GM21367 (cell line): Measurements from ENCODE around the gene KCNE5.
"Not testable (repeated sequence)": the region's sequence is repeated elsewhere in the genome, so short reads cannot be mapped to it uniquely, and the experiment has no call there.

Experiments used
- ATAC-seq: cut with Tn5 transposase; IDR thresholded peaks from one replicate; pipeline ENCODE4 v1.9.1; 2021; ENCODE audit not compliant: unreplicated experiment

Gene KCNE5, protein sequence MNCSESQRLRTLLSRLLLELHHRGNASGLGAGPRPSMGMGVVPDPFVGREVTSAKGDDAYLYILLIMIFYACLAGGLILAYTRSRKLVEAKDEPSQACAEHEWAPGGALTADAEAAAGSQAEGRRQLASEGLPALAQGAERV

DNA sequence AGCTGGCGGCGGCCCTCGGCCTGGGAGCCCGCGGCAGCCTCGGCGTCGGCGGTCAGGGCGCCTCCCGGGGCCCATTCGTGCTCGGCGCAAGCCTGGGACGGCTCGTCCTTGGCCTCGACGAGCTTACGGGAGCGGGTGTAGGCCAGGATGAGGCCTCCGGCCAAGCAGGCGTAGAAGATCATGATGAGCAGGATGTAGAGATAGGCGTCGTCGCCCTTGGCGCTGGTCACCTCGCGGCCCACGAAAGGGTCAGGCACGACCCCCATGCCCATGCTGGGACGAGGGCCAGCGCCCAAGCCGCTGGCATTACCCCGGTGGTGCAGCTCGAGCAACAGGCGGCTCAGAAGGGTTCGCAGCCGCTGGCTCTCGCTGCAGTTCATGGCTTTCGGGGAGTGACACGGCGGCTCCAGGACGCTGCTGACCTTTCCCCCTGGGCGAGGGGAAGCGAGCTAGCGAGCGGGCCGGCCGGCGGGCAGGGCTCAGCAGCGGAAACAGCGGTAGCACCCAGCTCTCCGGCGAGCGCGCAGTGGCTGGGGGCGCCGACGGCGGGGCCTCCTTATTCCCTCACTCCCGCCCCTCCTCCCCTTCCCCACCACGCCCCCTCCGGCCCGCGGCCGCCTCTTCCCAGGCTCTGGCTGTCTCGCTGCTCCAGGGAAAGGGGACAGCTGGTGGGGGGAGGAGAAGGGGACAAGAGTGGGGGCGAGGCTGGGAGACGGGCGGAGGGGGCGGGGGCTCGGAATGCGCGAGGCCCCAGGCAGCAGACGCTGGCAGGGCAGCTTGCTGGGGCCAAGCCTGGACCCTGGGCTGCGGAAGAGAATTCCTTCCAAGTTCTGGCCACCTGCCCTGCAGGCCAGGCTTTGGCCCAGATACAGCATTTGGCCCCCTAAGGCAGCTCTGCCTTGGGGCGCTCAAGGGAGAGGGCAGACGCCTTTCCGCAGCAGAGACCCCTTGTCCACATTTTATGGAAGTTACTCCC lies at the start of gene KCNE5:
KCNE5 (minus strand) TSS at position 532 of the 976 bp plus-strand sequence; CDS start at position 380, 152 bp downstream.
- ATAC-seq = no peak

DNA sequence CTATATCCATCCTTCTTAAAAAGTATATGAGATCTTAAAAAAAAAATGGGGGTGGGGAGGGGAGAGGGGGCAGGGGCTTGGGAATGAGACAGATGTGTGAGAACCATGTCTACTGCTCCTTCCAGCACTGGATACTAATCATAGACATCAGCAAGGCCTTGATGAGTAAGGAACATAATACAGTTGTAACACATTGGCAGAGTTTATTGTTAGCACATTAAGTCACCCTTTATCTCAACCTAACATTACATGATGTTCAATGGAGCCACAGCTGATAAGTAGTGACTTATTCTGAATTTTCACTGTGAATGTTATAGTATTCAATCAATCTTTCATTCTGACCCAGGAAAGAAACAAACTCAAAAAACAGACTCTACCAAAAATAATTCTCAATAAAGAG lies 47.3 kb upstream of the KCNE5 start:
- no peak for ATAC-seq

DNA sequence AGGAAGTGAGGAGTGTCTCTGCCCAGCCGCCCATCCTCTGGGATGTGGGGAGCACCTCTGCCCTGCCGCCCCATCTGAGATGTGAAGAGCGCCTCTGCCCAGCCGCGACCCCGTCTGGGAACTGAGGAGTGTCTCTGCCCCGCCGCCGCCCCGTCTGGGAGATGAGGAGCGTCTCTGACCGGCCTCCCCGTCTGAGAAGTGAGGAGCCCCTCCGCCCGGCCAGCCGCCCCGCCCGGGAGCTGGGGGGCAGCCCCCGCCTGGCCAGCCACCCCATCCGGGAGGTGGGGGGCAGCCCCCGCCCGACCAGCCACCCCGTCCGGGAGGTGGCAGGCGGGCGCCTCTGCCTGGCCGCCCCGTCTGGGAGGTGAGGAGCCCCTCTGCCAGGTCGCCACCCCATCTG lies 46.2 kb upstream of the KCNE5 start:
- not testable (repeated sequence) for ATAC-seq

DNA sequence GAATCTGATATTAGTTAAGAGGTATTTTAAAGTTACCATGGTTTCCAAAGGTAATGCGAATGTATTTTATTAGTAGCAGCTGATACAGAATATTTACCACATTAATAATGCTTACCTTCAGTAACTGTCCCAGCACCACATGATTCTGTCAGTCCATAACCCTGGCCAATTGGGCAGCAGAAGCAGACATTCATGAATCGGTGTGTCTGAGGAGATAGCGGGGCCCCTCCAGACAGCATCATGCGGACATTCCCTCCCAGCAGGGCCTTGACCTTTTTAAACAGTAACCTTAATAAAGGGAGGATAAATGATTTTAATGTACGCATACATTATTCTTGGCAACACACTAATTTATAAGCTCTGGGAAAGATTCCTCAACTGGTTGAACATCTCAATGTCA lies 43.0 kb upstream of the KCNE5 start:
- ATAC-seq = no peak

DNA sequence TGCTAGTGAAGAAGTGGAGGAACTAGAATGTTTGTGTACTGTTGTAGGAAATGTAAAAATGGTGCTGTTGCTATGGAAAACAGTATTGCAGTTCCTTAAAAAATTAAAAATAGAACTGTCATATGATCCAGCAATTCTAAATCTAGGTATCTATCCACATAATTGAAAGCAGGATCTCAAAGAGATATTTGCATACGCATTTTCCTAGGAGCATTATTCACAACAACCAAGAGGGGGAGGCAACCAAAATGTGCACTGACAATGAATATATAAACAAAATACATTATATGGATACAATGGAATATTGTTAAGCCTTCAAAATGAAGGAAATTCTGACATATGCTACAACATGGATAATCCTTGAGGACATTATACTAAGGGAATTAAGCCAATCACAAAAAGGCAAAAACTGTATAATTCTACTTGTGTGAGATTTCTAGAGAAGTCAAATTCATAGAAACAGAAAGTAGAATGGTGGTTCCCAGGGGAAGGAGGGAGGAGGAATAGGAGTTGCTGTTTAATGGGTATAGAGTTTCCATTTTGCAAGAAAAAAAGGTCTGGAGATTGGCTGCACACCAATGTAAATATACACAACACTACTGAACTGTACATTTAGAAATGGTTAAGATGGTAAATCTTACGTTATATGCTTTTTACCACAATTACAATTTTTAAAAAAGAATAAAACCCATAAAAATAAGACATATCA lies 35.6 kb upstream of the KCNE5 start:
- no peak for ATAC-seq

DNA sequence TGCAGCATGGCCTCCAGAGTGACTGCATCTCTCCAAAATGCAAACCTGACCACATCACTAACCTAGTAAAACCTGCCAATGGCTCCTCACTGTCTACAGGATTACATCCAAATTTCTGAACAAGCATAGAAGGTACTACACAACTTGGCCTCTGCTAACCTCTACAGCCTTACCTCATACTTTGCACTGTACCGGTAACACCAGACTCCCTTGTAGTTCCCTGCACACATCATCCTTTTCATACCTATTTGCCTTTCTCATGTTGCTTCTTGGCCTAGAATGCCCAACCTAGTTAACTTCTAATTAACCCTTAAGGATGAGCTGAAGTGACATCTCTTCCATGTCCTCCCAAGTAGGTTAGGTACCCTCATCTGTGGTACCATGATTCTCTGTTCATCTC lies 33.4 kb upstream of the KCNE5 start:
- ATAC-seq = no peak

DNA sequence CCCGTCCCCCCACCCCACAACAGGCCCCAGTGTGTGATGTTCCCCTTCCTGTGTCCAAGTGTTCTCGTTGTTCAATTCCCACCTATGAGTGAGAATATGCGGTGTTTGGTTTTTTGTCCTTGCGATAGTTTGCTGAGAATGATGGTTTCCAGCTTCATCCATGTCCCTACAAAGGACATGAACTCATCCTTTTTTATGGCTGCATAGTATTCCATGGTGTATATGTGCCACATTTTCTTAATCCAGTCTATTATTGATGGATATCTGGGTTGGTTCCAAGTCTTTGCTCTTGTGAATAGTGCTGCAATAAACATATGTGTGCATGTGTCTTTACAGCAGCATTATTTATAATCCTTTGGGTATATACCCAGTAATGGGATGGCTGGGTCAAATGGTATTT lies 32.4 kb upstream of the KCNE5 start:
- not testable (repeated sequence) for ATAC-seq

DNA sequence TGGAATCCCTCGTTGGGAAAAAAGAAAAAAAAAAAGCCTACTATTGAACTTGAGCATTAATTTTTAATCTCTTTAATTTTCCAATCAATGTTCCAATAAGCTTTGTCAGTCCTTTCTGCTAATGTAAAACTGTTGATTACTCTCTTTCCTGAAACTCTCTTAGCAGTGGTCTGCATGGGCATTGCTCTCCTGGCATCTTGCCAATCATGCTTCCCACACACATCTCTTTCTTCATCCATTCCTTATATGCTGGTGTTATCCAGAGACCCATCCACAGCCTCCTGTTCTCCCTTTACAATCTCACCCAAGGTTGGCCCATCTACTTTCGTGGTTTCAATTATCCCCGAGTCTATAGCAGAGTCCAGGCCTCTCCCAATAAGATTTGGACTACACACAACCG lies 31.8 kb upstream of the KCNE5 start:
- ATAC-seq = no peak

DNA sequence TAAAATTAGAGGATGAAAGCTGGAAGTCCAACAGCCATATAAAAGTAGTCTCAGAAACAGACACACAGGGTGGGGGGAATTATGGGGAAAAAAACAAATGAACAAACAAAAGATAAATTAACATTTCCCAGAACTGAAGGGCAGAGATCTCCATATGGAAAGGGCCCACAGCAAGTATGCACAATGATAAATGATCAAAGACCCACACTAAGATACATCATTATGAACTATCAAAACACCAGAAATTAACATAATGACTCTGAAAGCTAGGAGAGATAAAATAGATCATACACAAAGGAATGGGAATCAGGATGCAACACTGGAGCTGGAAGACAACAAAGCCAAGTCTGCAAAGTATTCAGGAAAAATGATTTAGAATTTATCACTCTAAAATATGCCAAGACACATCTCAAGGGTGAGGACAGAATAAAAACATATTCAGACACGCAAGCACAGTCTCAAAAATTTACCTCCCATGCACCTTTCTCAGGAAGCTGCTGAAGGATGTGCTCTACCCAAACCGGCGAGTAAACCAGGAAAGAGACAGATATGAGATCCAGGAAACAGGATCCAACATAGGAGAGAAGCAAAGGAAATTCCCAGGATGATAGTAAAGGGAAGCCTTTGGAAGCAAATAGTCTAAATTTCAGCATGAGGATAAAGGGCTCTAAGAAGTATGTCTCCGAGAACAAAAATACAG lies 30.7 kb upstream of the KCNE5 start:
- no peak for ATAC-seq

DNA sequence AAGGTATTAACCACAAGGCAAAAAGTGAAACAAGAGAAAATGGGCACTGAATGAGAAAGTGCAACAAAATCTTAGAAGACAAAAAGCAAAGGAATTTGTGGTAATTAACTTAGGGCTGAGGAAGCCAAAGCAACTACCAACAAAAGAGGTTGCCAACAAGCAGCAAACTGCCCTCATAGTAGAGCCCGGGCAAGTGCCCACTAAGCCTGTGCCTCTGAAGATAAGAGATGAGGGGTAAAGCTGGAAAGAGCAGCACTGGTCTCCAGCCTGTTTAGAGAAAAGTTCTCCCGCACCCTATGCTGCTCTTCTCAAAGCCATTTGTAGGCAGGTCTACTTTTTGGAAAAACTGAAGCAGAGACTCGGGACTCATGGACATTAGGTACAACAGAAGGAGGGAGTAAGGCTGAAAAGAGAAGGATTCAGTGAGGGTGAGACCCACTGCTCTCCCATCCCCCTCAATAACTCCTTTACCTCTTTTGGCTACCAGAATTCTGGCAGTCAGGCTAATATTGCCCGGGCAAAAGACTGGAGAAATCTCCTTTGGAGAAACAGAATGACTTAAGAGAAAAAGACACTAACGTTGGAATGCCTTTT lies 29.6 kb upstream of the KCNE5 start:
- no peak for ATAC-seq

DNA sequence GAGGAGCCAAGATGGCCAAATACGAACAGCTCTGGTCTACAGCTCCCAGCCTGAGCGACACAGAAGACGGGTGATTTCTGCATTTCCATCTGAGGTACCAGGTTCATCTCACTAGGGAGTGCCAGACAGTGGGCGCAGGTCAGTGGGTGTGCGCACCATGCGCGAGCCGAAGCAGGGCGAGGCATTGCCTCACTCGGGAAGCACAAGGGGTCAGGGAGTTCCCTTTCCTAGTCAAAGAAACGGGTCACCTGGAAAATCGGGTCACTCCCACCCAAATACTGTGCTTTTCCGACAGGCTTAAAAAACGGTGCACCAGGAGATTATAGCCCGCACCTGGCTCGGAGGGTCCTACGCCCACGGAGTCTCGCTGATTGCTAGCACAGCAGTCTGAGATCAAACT lies 19.7 kb upstream of the KCNE5 start:
- not testable (repeated sequence) for ATAC-seq

DNA sequence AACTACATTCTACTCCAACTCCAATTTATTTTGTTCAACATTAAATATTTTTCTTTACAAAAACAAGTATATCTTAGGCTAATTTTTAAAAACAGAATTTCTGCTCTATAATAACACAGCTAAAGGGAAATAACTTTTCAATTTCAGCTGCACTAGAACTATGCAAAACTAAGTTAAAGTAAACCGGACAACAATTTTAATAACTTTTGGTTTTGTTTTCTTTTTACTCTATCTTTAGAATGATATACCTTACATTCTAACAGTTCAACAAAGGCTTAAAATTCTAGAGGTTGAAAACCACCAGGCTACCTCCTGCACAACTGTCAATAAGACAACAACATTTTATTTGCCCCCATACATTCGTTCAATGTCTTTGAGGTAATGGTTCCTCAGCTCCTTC lies 18.7 kb upstream of the KCNE5 start:
- no peak for ATAC-seq

DNA sequence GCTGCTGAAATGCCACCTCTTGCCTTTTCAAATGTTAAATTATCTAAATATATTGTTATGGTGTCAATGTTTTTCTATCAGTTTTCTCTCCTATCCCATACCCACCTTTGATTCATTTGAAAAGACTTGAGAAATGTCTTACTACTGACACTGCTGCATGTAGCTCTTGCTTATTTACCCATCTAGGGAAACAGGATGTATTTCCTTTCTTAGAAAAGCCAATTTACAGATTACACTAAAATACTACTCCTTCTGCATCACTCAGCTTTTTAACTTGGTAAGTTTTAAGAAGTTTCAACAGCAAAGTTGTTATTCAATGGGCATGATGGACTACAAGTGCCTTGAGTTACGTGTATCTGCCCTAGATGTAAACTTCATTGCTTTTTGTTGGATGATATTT lies 13.2 kb upstream of the KCNE5 start:
- no peak for ATAC-seq

DNA sequence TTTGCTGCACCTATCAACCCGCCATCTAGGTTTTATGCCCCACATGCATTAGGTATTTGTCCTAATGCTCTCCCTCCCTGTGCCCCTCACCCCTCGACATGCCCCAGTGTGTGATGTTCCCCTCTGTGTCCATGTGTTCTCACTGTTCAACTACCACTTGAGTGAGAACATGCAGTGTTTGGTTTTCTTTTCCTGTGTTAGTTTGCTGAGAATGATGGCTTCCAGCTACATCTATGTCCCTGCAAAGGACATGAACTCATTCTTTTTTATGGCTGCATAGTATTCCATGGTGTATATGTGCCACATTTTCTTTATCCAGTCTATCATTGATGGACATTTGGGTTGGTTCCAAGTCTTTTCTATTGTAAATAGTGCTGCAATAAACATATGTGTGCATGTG lies 12.5 kb upstream of the KCNE5 start:
- ATAC-seq = not testable (repeated sequence)

DNA sequence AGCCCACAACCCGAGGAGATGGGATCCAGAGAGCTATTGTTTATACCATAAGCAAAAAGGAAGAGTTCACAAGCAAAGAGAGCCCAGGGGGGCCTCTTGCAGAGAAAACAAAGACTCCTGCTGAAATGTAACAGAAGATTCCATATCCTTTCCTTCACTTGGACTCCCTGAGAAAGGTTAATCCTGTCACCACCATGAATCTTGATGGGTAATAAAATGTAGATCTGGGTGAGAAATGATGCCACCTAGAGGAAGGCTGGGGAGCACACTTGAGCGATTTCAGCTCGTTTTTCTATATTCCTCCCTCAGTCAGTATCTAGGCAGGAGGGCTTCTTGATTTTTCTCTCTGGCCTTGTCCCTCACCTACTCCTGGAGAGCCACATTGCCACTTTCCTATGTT lies 10.2 kb upstream of the KCNE5 start:
- no peak for ATAC-seq

DNA sequence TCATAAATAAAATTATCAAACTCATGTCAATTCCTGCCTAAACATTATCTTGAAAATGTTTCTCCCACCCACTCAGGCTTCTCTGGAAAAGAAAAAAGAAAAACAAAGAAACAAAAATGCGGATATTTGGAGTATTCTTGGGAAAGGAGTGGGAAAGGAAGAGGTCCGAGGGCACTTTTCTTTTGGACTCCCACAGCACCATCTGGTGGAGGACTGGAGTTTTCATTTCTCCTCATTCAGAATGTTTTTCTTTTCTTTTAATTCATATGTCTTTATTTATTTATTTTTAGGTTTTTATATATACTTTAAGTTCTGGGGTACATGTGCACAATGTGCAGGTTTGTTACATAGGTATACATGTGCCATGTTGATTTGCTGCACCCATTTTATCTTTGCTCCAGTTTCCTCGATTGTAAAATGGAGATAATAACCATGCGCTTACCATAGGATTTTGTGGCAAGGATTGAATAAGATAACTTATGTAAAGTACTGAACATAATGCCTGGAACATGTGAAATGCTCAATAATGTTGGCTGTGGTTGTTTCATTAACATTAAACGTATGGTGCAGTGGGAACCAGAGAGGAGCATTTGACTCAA lies 8.0 kb upstream of the KCNE5 start:
- ATAC-seq = no peak

DNA sequence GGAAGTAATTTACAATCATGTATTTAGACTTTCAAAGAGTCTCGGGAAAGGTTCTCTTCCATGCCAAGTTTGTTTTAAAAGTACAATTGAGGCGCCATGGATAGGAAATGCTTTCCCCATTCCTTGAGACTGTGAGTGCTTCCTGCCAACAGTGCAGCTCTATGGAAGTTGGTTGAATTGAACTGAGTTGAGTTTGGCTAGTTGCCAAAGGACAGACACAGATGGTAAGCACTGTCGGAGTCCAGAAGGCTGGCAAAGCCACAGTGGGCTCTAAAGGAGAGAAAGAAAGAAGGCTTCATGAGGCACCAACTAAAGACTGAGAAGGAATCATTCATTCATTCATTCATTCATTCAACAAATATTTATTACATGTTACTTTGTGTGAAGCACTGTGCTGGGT lies 4.3 kb upstream of the KCNE5 start:
- ATAC-seq = no peak

DNA sequence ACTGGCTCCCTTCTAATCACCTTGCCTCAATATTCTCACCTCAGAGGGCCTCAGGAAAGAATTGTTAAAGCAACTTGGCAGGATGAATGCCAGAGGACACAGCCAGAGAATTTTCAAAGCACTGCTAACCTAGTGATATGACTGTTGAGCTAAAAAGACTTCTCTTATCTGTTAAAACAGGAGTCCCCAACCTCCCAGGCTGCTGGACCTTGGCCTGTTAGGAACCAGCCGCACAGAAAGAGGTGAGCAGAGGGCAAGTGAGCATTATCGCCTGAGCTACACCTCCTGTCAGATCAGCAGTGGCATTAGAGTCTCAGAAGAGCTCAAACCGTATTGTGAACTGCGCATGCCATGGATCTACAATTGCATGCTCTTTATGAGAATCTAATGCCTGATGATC lies 1.7 kb upstream of the KCNE5 start:
- ATAC-seq = no peak

DNA sequence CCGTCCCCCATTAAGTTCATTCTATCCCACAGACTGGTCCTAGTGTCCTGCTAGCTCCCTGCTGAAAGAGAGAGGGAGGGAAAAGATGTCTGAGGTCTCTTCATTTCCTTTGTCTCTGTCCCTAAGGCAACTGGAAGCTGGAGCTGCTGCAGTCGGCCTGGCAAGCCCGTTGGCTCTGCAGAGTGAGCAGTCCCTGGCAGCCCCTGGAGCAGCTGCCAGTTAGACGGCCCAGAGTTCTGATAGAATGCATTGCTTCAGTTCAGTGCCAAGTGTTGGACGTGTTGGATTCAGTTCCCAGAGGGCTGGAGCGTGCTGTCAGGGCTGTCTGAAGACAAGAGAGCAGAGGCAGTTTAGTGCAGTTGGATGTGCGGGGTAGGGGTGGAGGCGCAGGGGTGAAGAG lies 975 bp downstream of the KCNE5 start:
- ATAC-seq = no peak

DNA sequence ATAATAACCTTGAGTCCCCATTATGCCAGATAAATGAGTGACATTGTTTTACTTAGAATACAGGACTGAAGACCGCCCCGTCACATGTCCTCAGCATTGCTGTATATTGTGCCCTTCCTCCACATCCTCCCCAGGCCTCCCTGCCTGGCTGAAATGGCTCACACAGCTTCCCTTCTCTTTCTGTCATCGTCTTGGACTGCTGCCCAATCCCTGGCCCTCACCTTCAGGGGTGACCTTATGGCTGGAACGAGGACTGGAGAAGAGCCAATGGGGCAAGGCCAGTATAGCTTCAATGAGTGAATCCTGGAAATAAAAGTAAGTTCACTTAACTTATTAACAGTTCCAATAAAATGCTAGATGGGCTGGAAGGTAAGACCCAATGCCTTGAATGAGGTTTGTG lies 2.7 kb downstream of the KCNE5 start:
- ATAC-seq = no peak

DNA sequence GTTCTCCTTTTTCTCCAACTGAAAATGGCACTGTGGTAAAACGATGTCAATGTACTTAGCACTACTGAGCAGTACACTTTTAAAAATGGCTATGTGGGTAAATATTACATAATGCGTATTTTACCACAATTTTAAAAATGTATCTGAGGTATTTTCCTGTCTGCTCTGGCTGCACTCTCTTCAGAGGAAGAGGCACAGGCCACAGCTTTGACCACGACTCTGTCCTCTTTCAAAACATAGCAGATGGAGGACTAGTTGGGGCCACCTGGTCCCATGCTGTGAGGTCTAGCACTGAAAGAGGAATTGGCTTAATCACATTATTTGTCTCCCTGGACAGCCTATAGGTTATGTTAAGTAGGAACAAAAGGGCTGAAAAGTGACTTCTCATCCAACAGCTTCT lies 5.2 kb downstream of the KCNE5 start:
- no peak for ATAC-seq
